GM08714 (cell line): ENCODE data around the gene CLK1.

ENCODE experiments used
- H3K4me3 ChIP-seq: fragments of 200-500 bp; sonication (Bioruptor generic); 2 replicates; pipeline ENCODE4 v1.5.1; 2014; ENCODE audit warnings: mild to moderate bottlenecking, low read length, inconsistent platforms
- ZNF274 ChIP-seq: IDR thresholded peaks from 2 replicates; pipeline ENCODE4 v1.6.1; 2012; ENCODE audit warnings: mild to moderate bottlenecking, low read depth, low read length

CLK1 gene

GRCh38 chr2:200809506-200810251 is 54.8 kb downstream of the CLK1 start:
- no peak for TF ChIP-seq ZNF274
- no peak overlapping the region for H3K4me3 ChIP-seq
